CD14-positive monocyte (primary cell): ENCODE measurements around the gene LCLAT1. TPM values are rescaled to one million over a fixed set of nuclear protein-coding genes. Genes with fewer than 3 reads are reported as not detected.

Source experiments
- DNase-seq, 3 donors: peaks; one replicate each; pipeline ENCODE4 v3.0.0-alpha.2; 2011 to 2022
- H2AFZ ChIP-seq: 2 replicates; pipeline ENCODE4 v1.6.0; 2012; ENCODE audit warnings: mild to moderate bottlenecking, low read depth, low read length, inconsistent platforms; ENCODE audit not compliant: insufficient read depth, poor library complexity, severe bottlenecking
- H3K27ac ChIP-seq, 2 donors: 1 replicate in 1 of 2; 2 replicates in 1 of 2; pipeline ENCODE4 v1.5.1; 2012 to 2013; ENCODE audit warnings: low read length in 2 of 2, control low read depth in 1 of 2, inconsistent platforms in 1 of 2, low read depth in 1 of 2, mild to moderate bottlenecking in 1 of 2
- H3K27me3 ChIP-seq, 2 donors: one replicate each; pipeline versions ENCODE4 v1.6.0 to v1.6.1; 2011 to 2013; ENCODE audit warnings: low read length in 2 of 2; ENCODE audit not compliant: control insufficient read depth in 2 of 2, insufficient read depth in 2 of 2
- H3K36me3 ChIP-seq, 2 donors: replicated peaks in 1 of 2; 1 replicate in 1 of 2; 2 replicates in 1 of 2; pipeline versions ENCODE4 v1.5.1 to v1.6.1; 2012 to 2013; ENCODE audit warnings: low read length in 2 of 2, control low read depth in 1 of 2, inconsistent platforms in 1 of 2, mild to moderate bottlenecking in 1 of 2; ENCODE audit not compliant: insufficient read depth in 2 of 2, control insufficient read depth in 1 of 2
- H3K4me1 ChIP-seq, 2 donors: 1 replicate in 1 of 2; 2 replicates in 1 of 2; pipeline versions ENCODE4 v1.5.1 to v1.6.1; 2012 to 2013; ENCODE audit warnings: low read length in 2 of 2, control low read depth in 1 of 2, inconsistent platforms in 1 of 2, mild to moderate bottlenecking in 1 of 2, moderate library complexity in 1 of 2; ENCODE audit not compliant: insufficient read depth in 2 of 2, control insufficient read depth in 1 of 2
- H3K4me2 ChIP-seq: replicated peaks from 2 replicates; pipeline ENCODE3; 2012; ENCODE audit warnings: low read length, moderate library complexity, mild to moderate bottlenecking; ENCODE audit not compliant: poor library complexity, severe bottlenecking; ENCODE audit errors: extremely low read depth
- H3K4me3 ChIP-seq, 3 experiments: fragments of 200-600 bp in 1 of 3; sonication (generic) in 1 of 3; replicated peaks in 1 of 3; 1 replicate in 2 of 3; 2 replicates in 1 of 3; pipeline ENCODE4 v1.5.1; 2011 to 2013; ENCODE audit warnings: low read length in 3 of 3, mild to moderate bottlenecking in 3 of 3, control low read depth in 2 of 3, low read depth in 2 of 3, inconsistent platforms in 1 of 3, moderate library complexity in 1 of 3
- H3K79me2 ChIP-seq: 2 replicates; pipeline ENCODE4 v1.6.0; 2012; ENCODE audit warnings: mild to moderate bottlenecking, control low read depth, inconsistent platforms, low read length, moderate library complexity; ENCODE audit not compliant: insufficient read depth
- H3K9ac ChIP-seq: 2 replicates; pipeline ENCODE4 v1.6.0; 2017; ENCODE audit warnings: low read length, mild to moderate bottlenecking; ENCODE audit not compliant: insufficient read depth, poor library complexity, severe bottlenecking
- H3K9me3 ChIP-seq, 2 donors: replicated peaks in 1 of 2; 1 replicate in 1 of 2; 2 replicates in 1 of 2; pipeline versions ENCODE4 v1.5.1 to v1.6.1; 2012 to 2013; ENCODE audit warnings: low read length in 2 of 2, control low read depth in 1 of 2; ENCODE audit not compliant: control insufficient read depth in 1 of 2, insufficient read depth in 1 of 2
- H4K20me1 ChIP-seq: 2 replicates; pipeline ENCODE4 v1.6.0; 2012; ENCODE audit warnings: mild to moderate bottlenecking, low read length, control low read depth, moderate library complexity; ENCODE audit not compliant: insufficient read depth
- H3K27ac Mint-ChIP-seq, 7 donors: one replicate each; pipeline ENCODE4 v1.8.0; 2020; ENCODE audit warnings: mild to moderate bottlenecking in 7 of 7, mixed read lengths in 7 of 7, moderate library complexity in 6 of 7, inconsistent platforms in 2 of 7
- H3K27me3 Mint-ChIP-seq, 3 donors: one replicate each; pipeline ENCODE4 v1.8.0; 2021 to 2022; ENCODE audit warnings: low read depth in 3 of 3, mild to moderate bottlenecking in 3 of 3, mixed read lengths in 3 of 3, moderate library complexity in 3 of 3, inconsistent platforms in 1 of 3
- H3K36me3 Mint-ChIP-seq, 2 donors: one replicate each; pipeline ENCODE4 v1.8.0; 2020; ENCODE audit warnings: mixed read lengths in 2 of 2, inconsistent platforms in 1 of 2, mild to moderate bottlenecking in 1 of 2
- H3K4me1 Mint-ChIP-seq: one replicate; pipeline ENCODE4 v1.8.0; 2020; ENCODE audit warnings: mild to moderate bottlenecking, mixed read lengths
- H3K4me3 Mint-ChIP-seq, 2 donors: one replicate each; pipeline ENCODE4 v1.8.0; 2020; ENCODE audit warnings: mild to moderate bottlenecking in 2 of 2, mixed read lengths in 2 of 2, moderate library complexity in 1 of 2
- H3K9me3 Mint-ChIP-seq, 7 donors: one replicate each; pipeline ENCODE4 v1.8.0; 2020 to 2022; ENCODE audit warnings: mixed read lengths in 7 of 7, mild to moderate bottlenecking in 6 of 7, moderate library complexity in 6 of 7, inconsistent platforms in 2 of 7
- CTCF ChIP-seq: fragments of 200-600 bp; IDR thresholded peaks from one replicate; pipeline ENCODE4 v1.8.0; 2022; ENCODE audit warnings: antibody characterized with exemption, mild to moderate bottlenecking
- WGBS: methylation state at CpG from one replicate; pipeline ENCODE4 v1.1.5; 2013; ENCODE audit warnings: missing lambda C conversion rate; ENCODE audit not compliant: insufficient coverage; 5-methylcytosine and 5-hydroxymethylcytosine counted together
- intact Hi-C, 2 donors: fragments of 100-400 bp; cut with micrococcal nuclease; formaldehyde crosslinking; loops; one replicate each; pipeline versions ENCODE4 v1.15.0 to v1.15.1; 2023
- polyA plus RNA-seq, 3 donors: library from polyadenylated mRNA; depleted of rRNA in 1 of 3; unstranded in 2 of 3; stranded (reverse) in 1 of 3; fragments of 300-500 nt in 2 of 3; fragments of >200 nt in 1 of 3; fragmentation: Illumina TruSeq in 2 of 3; gene quantifications; 1 replicate in 2 of 3; 2 replicates in 1 of 3; pipeline ENCODE4 v1.2.3, GENCODE V29; 2012 to 2021

LCLAT1 gene
- polyA plus RNA-seq, 3 donors, result 1.2 to 5.7 (median 1.3) TPM

DNA sequence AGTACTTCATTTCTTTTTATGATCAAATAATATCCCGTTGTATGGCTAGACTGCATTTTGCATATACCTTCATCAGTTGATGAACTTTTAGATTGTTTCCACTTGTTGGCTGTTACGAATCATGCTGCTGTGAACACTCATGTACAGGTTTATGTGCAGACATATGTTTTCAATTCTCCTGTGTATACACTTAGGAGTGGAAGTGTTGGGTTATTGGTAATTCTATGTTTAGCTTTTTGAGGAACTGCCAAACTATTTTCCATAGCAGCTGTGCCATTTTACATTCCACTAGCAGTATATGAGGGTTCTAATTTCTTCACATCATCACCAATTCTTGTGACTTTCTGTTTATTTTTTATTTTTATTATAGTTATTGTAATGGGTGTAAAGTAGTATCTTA is 32.1 kb upstream of the LCLAT1 start:
- H3K27ac ChIP-seq, result no peak overlapping the region
- H3K27me3 ChIP-seq, result no peaks in the 10 kb centered on the region
- DNase-seq, result no peak
- H3K27me3 Mint-ChIP-seq, result peaks cover 0 to 2% (median 0%) of the 10 kb centered on the region in 3 donors
- H3K4me1 Mint-ChIP-seq, result no peaks in the 10 kb centered on the region
- H4K20me1 ChIP-seq, result no peaks in the 10 kb centered on the region
- H3K9ac ChIP-seq, result no peak overlapping the region
- no peaks in the 10 kb centered on the region for H3K9me3 ChIP-seq
- no peak overlapping the region for H3K27ac Mint-ChIP-seq
- 100% methylated on average over 1 of the region's 2 CpGs for WGBS
- no peak overlapping the region for H3K4me3 Mint-ChIP-seq
- no peaks in the 10 kb centered on the region for H3K4me1 ChIP-seq
- H3K36me3 ChIP-seq, result no peaks in the 10 kb centered on the region
- H2AFZ ChIP-seq, result no peak overlapping the region
- H3K4me3 ChIP-seq, result no peak overlapping the region
- TF ChIP-seq CTCF, result no peak
- H3K36me3 Mint-ChIP-seq, result no peaks in the 10 kb centered on the region
- H3K79me2 ChIP-seq, result no peaks in the 10 kb centered on the region
- H3K9me3 Mint-ChIP-seq, result peaks cover 0 to 2% (median 0%) of the 10 kb centered on the region in 7 donors
- no peak overlapping the region for H3K4me2 ChIP-seq
- intact Hi-C loops, result no loop called here

DNA sequence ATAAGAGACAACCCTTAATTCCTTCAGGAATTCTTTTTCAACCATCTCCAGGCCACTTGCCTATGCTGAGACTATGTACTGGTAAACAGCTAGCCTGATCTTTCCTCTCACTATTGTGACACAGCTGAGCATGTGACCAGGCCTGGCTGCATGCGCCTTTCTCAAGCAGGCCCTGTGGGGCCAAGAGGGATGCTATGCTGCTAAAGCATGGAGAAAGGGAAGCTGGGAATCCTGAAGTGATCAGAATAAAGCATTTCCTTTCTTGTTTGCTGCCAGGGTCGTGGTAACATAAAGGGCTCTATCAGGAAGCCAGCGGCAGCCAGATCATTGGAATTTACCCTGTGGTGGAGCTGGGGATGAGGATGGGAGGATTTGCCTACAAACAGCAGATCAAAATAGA is 29.8 kb upstream of the LCLAT1 start:
- Mint-ChIP-seq H3K36me3 (no peaks in the 10 kb centered on the region), H3K27ac (no peak overlapping the region), H3K9me3 (no peaks in the 10 kb centered on the region), H3K27me3 (peaks cover 0 to 6% (median 4%) of the 10 kb centered on the region in 3 donors), H3K4me1 (no peaks in the 10 kb centered on the region), H3K4me3 (no peak overlapping the region)
- Histone ChIP-seq H3K9ac (no peak overlapping the region), H4K20me1 (no peaks in the 10 kb centered on the region), H3K79me2 (no peaks in the 10 kb centered on the region), H3K27me3 (no peaks in the 10 kb centered on the region), H3K36me3 (no peaks in the 10 kb centered on the region), H2AFZ (no peak overlapping the region), H3K4me2 (no peak overlapping the region), H3K27ac (no peak overlapping the region), H3K4me1 (no peaks in the 10 kb centered on the region), H3K9me3 (no peaks in the 10 kb centered on the region), H3K4me3 (no peak overlapping the region)
- TF ChIP-seq CTCF, result no peak
- intact Hi-C loops, result no loop called here
- no peak for DNase-seq
- WGBS, result 57% methylated on average over 1 of the region's 3 CpGs
